DOHH2 (cell line): ENCODE results near the gene ILK.

ENCODE experiments used
- EZH2phosphoT487 ChIP-seq: fragments of 200-600 bp; sonication (generic); IDR thresholded peaks from 2 replicates; pipeline ENCODE4 v1.6.1; 2017; ENCODE audit warnings: borderline replicate concordance, mild to moderate bottlenecking, antibody characterized with exemption, low read length, moderate library complexity, mixed read lengths
- TF ChIP-seq, protein P1 (sequence below): fragments of 200-600 bp; sonication (generic); IDR thresholded peaks from one replicate; pipeline ENCODE4 v1.5.1; 2014; ENCODE audit warnings: antibody characterized with exemption, mild to moderate bottlenecking, low read depth, low read length; ENCODE audit not compliant: poor library complexity, severe bottlenecking

GRCh38 chr11:6608726-6609501, 5.3 kb downstream of the ILK start:
- TF ChIP-seq, protein P1, sequence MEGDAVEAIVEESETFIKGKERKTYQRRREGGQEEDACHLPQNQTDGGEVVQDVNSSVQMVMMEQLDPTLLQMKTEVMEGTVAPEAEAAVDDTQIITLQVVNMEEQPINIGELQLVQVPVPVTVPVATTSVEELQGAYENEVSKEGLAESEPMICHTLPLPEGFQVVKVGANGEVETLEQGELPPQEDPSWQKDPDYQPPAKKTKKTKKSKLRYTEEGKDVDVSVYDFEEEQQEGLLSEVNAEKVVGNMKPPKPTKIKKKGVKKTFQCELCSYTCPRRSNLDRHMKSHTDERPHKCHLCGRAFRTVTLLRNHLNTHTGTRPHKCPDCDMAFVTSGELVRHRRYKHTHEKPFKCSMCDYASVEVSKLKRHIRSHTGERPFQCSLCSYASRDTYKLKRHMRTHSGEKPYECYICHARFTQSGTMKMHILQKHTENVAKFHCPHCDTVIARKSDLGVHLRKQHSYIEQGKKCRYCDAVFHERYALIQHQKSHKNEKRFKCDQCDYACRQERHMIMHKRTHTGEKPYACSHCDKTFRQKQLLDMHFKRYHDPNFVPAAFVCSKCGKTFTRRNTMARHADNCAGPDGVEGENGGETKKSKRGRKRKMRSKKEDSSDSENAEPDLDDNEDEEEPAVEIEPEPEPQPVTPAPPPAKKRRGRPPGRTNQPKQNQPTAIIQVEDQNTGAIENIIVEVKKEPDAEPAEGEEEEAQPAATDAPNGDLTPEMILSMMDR: no peak
- no peak for TF ChIP-seq EZH2phosphoT487
